ENCODE results near the gene PLPP2.

PLPP2 gene

GRCh38 chr19:293436-294110 lies 2.4 kb upstream of the PLPP2 start:
- DNase-seq (ENCODE audit: low read depth): no peak

DNA sequence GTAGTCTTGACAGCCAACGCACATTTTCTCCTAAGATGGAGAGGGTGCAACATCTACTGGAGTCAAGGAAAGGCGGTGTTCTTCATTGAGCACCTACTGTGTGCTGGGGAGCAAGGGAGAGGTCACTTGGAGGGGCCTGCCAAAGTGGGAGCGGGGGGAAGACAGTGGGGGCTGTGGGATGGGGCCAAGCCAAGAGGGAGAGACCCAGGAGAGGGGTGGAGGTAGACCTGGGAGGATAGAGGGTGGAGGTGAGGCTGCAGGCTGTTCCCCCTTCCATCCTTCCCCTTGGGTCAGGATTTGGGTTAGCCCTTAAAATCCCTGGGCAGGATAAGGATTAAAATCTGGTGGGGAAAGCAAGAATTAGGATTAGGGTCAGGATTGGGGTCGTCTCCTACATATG lies 1.7 kb upstream of the PLPP2 start:
- DNase-seq (ENCODE audit: low read depth): no peak

- no peak for DNase-seq (ENCODE audit: low read depth)
Measured at GRCh38 chr19:292281-292884, 1.2 kb upstream of the PLPP2 start.

GRCh38 chr19:291561-292280 lies 518 bp upstream of the PLPP2 start:
- DNase-seq (ENCODE audit: low read depth): no peak

DNA sequence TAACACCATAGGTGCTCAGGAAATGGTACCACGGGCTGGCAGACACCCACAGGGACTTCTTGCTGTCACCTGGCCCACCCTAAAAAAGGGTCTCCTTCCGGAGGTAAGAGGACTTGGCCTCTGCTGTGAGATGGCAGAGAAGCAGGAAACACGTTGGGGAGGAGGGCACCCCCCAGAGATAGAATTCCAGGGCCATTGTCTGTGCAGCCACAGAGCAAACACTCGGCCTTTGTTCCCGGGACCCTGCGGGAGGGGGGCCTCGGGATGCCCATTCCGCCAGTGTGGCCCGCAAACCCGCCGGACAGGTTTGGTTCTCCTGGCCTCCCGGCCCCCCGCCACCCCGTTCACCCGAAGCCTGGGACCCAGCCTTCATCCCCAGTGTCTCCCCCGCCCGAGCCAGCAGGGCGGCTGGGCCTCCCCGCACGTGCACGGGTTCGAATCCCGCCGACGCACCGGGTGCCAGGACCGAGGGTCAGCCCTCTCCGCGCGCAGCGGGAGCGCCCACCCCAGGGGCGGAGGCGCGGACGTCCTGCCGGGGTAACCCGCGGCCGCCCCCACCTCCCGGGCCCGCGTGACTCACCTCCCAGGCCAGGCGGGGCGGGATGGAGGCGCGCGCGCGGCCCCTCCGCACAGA lies 714 bp downstream of the PLPP2 start:
- no peak for DNase-seq (ENCODE audit: low read depth)

- DNase-seq (ENCODE audit: low read depth): no peak
Measured at GRCh38 chr19:289651-290371, 1.4 kb downstream of the PLPP2 start.

- no peak for DNase-seq (ENCODE audit: low read depth)
Measured at GRCh38 chr19:288911-289310, 2.3 kb downstream of the PLPP2 start.

- DNase-seq (ENCODE audit: low read depth): no peak
Measured at GRCh38 chr19:287381-287871, 3.8 kb downstream of the PLPP2 start.

DNA sequence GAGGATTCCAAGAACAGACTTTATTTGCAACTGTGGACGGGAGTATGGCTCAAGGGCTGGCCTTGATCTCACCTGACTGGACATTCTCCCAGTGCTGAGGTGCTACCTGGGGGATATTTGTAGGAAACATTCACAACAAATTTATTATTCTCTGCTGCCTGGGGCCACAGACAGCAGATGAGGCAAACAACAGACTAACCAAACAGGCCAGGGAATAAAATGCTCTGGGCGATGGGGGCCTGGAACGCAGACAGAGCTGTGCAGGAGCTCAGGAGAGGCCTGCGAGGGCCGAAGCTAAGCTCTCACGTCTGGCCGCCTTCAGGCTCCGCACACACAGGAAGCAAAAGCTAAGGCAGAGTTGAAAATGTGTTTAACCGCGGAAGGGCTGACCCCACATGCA lies 7.8 kb downstream of the PLPP2 start:
- no peak for DNase-seq (ENCODE audit: low read depth)

GRCh38 chr19:282501-282900 lies 8.7 kb downstream of the PLPP2 start:
- no peak for DNase-seq (ENCODE audit: low read depth)

DNA sequence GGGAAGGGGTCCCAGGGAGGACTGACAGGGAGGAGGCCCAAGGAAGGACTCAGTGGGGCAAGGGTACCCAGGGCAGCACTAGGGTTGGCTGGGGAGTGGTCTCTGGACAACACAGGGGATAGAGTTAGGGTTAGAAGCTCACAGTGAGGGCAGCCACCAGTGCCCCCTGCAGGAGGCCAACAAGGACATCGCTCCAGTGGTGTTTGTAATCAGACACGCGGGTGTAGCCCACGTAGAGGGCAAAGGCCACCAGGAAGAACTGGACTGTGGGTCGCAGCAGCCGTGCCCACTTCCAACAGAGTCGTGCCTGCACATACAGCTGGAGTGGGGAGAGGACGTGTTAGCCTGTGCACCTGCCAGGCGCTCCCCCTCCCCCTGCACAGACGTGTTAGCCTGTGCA lies 9.2 kb downstream of the PLPP2 start:
- no peak for DNase-seq (ENCODE audit: low read depth)

- DNase-seq (ENCODE audit: low read depth): no peak
Measured at GRCh38 chr19:281156-281853, 9.9 kb downstream of the PLPP2 start.

GRCh38 chr19:280541-281009 lies 10.6 kb downstream of the PLPP2 start:
- no peak for DNase-seq (ENCODE audit: low read depth)

GRCh38 chr19:279656-280055 lies 11.5 kb downstream of the PLPP2 start:
- DNase-seq (ENCODE audit: low read depth): no peak

DNA sequence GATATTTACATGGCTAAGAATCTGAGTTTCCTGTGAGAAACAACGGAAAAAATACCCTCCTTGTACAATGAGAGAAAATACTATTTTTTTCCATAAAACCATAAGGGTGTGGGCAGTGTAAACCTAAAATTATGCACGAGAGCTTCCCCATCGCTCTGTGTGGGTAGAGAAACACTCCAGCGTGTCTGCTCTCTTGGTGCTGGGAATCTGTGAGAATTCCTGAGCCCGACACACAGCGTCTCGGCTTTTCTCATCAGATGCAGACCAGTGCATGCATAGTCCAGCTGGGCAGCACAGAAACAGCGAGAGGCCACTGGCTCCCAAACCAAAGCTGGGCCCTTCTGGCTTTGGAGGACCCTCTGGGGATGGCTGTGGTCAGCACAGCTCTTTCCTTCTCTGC lies 12.0 kb downstream of the PLPP2 start:
- no peak for DNase-seq (ENCODE audit: low read depth)

GRCh38 chr19:277581-278165 lies 13.5 kb downstream of the PLPP2 start:
- no peak for DNase-seq (ENCODE audit: low read depth)

DNA sequence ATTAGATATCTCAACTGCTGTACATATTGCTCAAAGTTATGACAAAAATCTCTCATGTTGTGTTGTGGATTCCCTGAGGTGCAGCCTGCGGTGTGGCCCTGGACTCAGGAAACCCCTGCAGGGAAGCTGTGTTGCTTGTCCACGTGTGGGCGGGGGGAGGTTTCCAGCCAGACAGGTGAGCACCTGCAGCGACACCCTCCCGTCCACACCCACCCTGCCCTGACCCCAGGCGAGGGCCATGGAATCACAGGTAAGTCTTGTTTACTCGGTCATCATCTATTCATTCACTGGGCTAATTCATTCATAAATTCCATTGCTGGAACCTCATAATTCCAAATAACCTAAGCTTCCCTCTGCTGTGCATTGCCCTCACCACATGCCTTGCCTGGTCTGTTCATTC lies 14.1 kb downstream of the PLPP2 start:
- DNase-seq (ENCODE audit: low read depth): no peak

GRCh38 chr19:275958-276646 lies 15.1 kb downstream of the PLPP2 start:
- no peak for DNase-seq (ENCODE audit: low read depth)

GRCh38 chr19:275000-275399 lies 16.2 kb downstream of the PLPP2 start:
- DNase-seq (ENCODE audit: low read depth): no peak

DNA sequence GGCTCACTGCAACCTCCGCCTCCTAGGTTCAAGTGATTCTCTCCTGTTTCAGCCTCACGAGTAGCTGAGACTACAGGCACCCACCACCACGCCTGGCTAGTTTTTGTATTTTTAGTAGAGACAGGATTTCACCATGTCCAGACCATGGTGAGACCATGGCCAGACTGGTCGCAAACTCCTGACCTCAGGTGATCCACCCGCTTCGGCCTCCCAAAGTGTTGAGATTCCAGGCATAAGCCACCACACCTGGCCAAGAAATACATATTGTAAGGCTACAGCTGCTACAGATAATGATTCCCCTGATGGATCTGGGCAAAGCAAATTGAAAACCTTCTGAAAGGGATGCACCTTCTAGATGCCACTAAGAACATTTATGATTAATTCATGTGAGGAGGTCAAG lies 17.8 kb downstream of the PLPP2 start:
- DNase-seq (ENCODE audit: low read depth): no peak

Measured in fibroblast of the conjunctiva (primary cell).